GM21515 (cell line): ENCODE results near the gene LCA5.
"Not testable (repeated sequence)": the region's sequence is repeated elsewhere in the genome, so short reads cannot be mapped to it uniquely, and the experiment has no call there.

Experiments used
- ATAC-seq: cut with Tn5 transposase; IDR thresholded peaks from one replicate; pipeline ENCODE4 v1.9.1; 2021; ENCODE audit not compliant: unreplicated experiment

The LCA5 gene

GRCh38 chr6:79467716-79468115 lies 69.5 kb downstream of the LCA5 start:
- ATAC-seq: no peak

GRCh38 chr6:79466207-79466834 lies 70.9 kb downstream of the LCA5 start:
- no peak for ATAC-seq

- no peak for ATAC-seq
Observed at GRCh38 chr6:79465381-79465780, 71.8 kb downstream of the LCA5 start.

- no peak for ATAC-seq
Observed at GRCh38 chr6:79463621-79464050, 73.6 kb downstream of the LCA5 start.

GRCh38 chr6:79461205-79461604 lies 76.0 kb downstream of the LCA5 start:
- ATAC-seq: no peak

- no peak for ATAC-seq
Observed at GRCh38 chr6:79455446-79455845, 81.8 kb downstream of the LCA5 start.

GRCh38 chr6:79453558-79454042 lies 83.6 kb downstream of the LCA5 start:
- ATAC-seq: no peak

GRCh38 chr6:79450984-79451383 lies 86.2 kb downstream of the LCA5 start:
- no peak for ATAC-seq

- ATAC-seq: no peak
Observed at GRCh38 chr6:79446006-79446405, 91.2 kb downstream of the LCA5 start.

- not testable (repeated sequence) for ATAC-seq
Observed at GRCh38 chr6:79443876-79444275, 93.4 kb downstream of the LCA5 start.

GRCh38 chr6:79441192-79441591 lies 96.0 kb downstream of the LCA5 start:
- no peak for ATAC-seq

GRCh38 chr6:79440598-79440997 lies 96.6 kb downstream of the LCA5 start:
- no peak for ATAC-seq

GRCh38 chr6:79438030-79438429 lies 99.2 kb downstream of the LCA5 start:
- ATAC-seq: no peak

- no peak for ATAC-seq
Observed at GRCh38 chr6:79436241-79436640, 101.0 kb downstream of the LCA5 start.

- ATAC-seq: no peak
Observed at GRCh38 chr6:79435746-79436145, 101.5 kb downstream of the LCA5 start.
